OCI-LY3 (cell line): ENCODE results near the gene ARID5A.

Experiments
- H2AFZ ChIP-seq: fragments of 200-600, 300-600 bp; shearing (Covaris generic); 2 replicates; pipeline ENCODE4 v1.6.0; 2014; ENCODE audit warnings: antibody characterized with exemption, low read depth, low read length
- H3K27ac ChIP-seq: fragments of 200-600, 300-600 bp; sonication (generic); 2 replicates; pipeline ENCODE4 v1.5.1; 2014; ENCODE audit warnings: mild to moderate bottlenecking, low read length, moderate library complexity, mixed read lengths
- H3K27me3 ChIP-seq: fragments of 200-600, 300-600 bp; sonication (generic); 2 replicates; pipeline ENCODE4 v1.6.1; 2014; ENCODE audit warnings: low read depth, low read length, mixed read lengths
- H3K36me3 ChIP-seq: fragments of 200-600, 300-600 bp; sonication (generic); replicated peaks from 2 replicates; pipeline ENCODE3; 2014; ENCODE audit warnings: low read depth, low read length, mixed read lengths
- H3K4me1 ChIP-seq: fragments of 300-600, 200-600 bp; sonication (generic); 2 replicates; pipeline ENCODE4 v1.6.1; 2014; ENCODE audit warnings: low read length, mixed read lengths
- H3K4me2 ChIP-seq: fragments of 200-600, 300-600 bp; sonication (generic); 2 replicates; pipeline ENCODE4 v1.6.1; 2014; ENCODE audit warnings: low read length, mixed read lengths
- H3K4me3 ChIP-seq: fragments of 300-600, 200-600 bp; sonication (generic); 2 replicates; pipeline ENCODE4 v1.5.1; 2014; ENCODE audit warnings: antibody characterized with exemption, mild to moderate bottlenecking, low read length, moderate library complexity
- H3K79me2 ChIP-seq: fragments of 300-600, 200-600 bp; shearing (Covaris generic); 2 replicates; pipeline ENCODE4 v1.6.1; 2014; ENCODE audit warnings: mild to moderate bottlenecking, low read length, mixed read lengths
- H3K9ac ChIP-seq: fragments of 300-600, 200-600 bp; shearing (Covaris generic); 2 replicates; pipeline ENCODE4 v1.6.0; 2014; ENCODE audit warnings: mild to moderate bottlenecking, low read length, moderate library complexity
- H3K9me3 ChIP-seq: fragments of 200-600, 300-600 bp; shearing (Covaris generic); 2 replicates; pipeline ENCODE4 v1.6.1; 2014; ENCODE audit warnings: low read length, mixed read lengths; ENCODE audit not compliant: insufficient read depth
- H4K20me1 ChIP-seq: fragments of 200-600, 300-600 bp; sonication (generic); 2 replicates; pipeline ENCODE4 v1.6.1; 2016; ENCODE audit warnings: low read length, mixed read lengths; ENCODE audit not compliant: insufficient read depth
- CTCF ChIP-seq: fragments of 200-600, 300-600 bp; sonication (generic); IDR thresholded peaks from 2 replicates; pipeline ENCODE4 v1.5.1; 2014; ENCODE audit warnings: antibody characterized with exemption, low read length, low read depth
- EZH2phosphoT487 ChIP-seq: fragments of 200-600 bp; shearing (Covaris generic); IDR thresholded peaks from 2 replicates; pipeline ENCODE4 v1.6.1; 2018; ENCODE audit warnings: antibody characterized with exemption, mixed run types, low read depth

The ARID5A gene

GRCh38 chr2:96505231-96505889 lies 31.2 kb upstream of the ARID5A start, which contains the start of gene NEURL3:
Gene NEURL3, minus strand, starts transcription at chr2:96505357. Its CDS starts 71 bp downstream, at chr2:96505286.
- H3K4me2 ChIP-seq: peak within 1 kb of the TSS; percentile 46
- peak within 1 kb of the TSS; percentile 14 for H3K4me3 ChIP-seq
- no peaks in the 10 kb centered on the region for H3K79me2 ChIP-seq
- no peaks in the 10 kb centered on the region for H4K20me1 ChIP-seq
- no peaks in the 10 kb centered on the region for H3K36me3 ChIP-seq
- H3K9ac ChIP-seq: peak within 1 kb of the TSS; percentile 4; the same call in 1 of the 2 replicates
- H3K27ac ChIP-seq: no peak within 1 kb of the TSS
- no peaks in the 10 kb centered on the region for H3K9me3 ChIP-seq
- H3K27me3 ChIP-seq: peaks cover 12% of the 10 kb centered on the region
- peaks cover 54% of the 10 kb centered on the region for H3K4me1 ChIP-seq
- TF ChIP-seq CTCF (no peak), EZH2phosphoT487 (no peak)
- 0 out of 2 replicates have a peak within 1 kb of the TSS, but pooled peaks have one; percentile 47 for H2AFZ ChIP-seq

- H3K27me3 ChIP-seq: peaks cover 21% of the 10 kb centered on the region
- no peak overlapping the region for H3K4me2 ChIP-seq
- H2AFZ ChIP-seq: no peak overlapping the region
- no peak overlapping the region for H3K9ac ChIP-seq
- no peak overlapping the region for H3K27ac ChIP-seq
- peaks cover 52% of the 10 kb centered on the region for H3K4me1 ChIP-seq
- no peaks in the 10 kb centered on the region for H3K36me3 ChIP-seq
- no peaks in the 10 kb centered on the region for H3K9me3 ChIP-seq
- no peaks in the 10 kb centered on the region for H3K79me2 ChIP-seq
- H3K4me3 ChIP-seq: no peak overlapping the region
- H4K20me1 ChIP-seq: no peaks in the 10 kb centered on the region
- TF ChIP-seq EZH2phosphoT487: no peak
- no peak for TF ChIP-seq CTCF
Measured at GRCh38 chr2:96506016-96506906, 30.3 kb upstream of the ARID5A start.

- H3K9me3 ChIP-seq: no peaks in the 10 kb centered on the region
- H3K79me2 ChIP-seq: no peaks in the 10 kb centered on the region
- peaks cover 21% of the 10 kb centered on the region for H3K27me3 ChIP-seq
- H3K9ac ChIP-seq: no peak overlapping the region
- no peak overlapping the region for H3K27ac ChIP-seq
- H2AFZ ChIP-seq: no peak overlapping the region
- no peaks in the 10 kb centered on the region for H3K36me3 ChIP-seq
- no peak overlapping the region for H3K4me3 ChIP-seq
- H4K20me1 ChIP-seq: no peaks in the 10 kb centered on the region
- H3K4me1 ChIP-seq: peaks cover 45% of the 10 kb centered on the region
- H3K4me2 ChIP-seq: no peak overlapping the region
- no peak for TF ChIP-seq EZH2phosphoT487
- TF ChIP-seq CTCF: no peak
Measured at GRCh38 chr2:96506907-96507240, 29.7 kb upstream of the ARID5A start.

- H3K4me1 ChIP-seq: peaks cover 34% of the 10 kb centered on the region
- H4K20me1 ChIP-seq: no peaks in the 10 kb centered on the region
- no peak for TF ChIP-seq EZH2phosphoT487
- TF ChIP-seq CTCF: peak; percentile 90
- no peaks in the 10 kb centered on the region for H3K9me3 ChIP-seq
- peak overlapping the region; percentile 84 for H2AFZ ChIP-seq
- H3K9ac ChIP-seq: peak overlapping the region; percentile 17; the same call in 1 of the 2 replicates
- no peaks in the 10 kb centered on the region for H3K79me2 ChIP-seq
- peak overlapping the region; percentile 69 for H3K4me3 ChIP-seq
- H3K4me2 ChIP-seq: peak overlapping the region; percentile 82
- no peaks in the 10 kb centered on the region for H3K36me3 ChIP-seq
- H3K27me3 ChIP-seq: peaks cover 21% of the 10 kb centered on the region
- H3K27ac ChIP-seq: no peak overlapping the region
Measured at GRCh38 chr2:96507957-96508520, 28.5 kb upstream of the ARID5A start.
